ENCODE measurements around the gene CDKAL1.
A peak's percentile ranks its signal among the peaks of the same experiment; 100 is the strongest.

The CDKAL1 gene

DNA sequence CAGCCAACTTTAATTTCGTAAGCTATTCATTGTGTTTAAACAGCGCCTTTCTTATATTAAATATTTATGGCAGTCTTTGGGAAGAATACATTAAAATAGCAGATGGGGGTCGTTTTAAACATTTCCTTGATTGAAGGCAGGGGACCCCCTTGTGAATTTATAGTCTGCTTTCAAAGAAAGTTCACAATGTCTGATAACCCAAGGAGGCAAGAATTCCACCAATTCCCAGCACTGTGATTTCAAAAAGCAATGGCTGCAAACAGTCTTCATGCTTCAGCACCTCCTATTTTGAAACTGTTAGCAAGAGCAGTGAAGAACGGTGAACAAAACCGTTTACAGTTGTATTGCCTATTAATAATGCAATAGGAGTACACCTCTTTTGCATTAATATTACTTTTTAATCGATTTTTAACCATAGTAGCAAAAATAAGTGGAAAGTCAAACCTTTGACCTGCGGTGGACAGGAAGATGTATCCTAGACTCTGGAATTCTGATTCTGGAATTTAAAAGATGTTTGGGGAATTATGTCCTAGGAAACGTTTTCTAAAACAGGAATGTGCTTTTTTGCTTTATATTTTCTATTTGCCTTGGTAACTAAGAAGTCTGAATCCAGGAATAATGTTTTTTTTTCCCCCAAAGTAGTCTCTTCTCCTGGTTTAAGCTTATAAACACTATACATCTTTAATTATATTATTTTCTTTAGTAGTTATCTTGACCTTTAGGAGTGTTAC, 393.0 kb downstream of the CDKAL1 start:
- no peak for TF ChIP-seq YY1 (IDR thresholded peaks at IDR 0.05; ENCODE audit: low read depth)
- TF ChIP-seq, protein P1, sequence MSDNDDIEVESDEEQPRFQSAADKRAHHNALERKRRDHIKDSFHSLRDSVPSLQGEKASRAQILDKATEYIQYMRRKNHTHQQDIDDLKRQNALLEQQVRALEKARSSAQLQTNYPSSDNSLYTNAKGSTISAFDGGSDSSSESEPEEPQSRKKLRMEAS (IDR thresholded peaks at IDR 0.05) = no peak
- no peak for TF ChIP-seq ZBTB7A (IDR thresholded peaks at IDR 0.05; ENCODE audit: low read depth)
- no peak for TF ChIP-seq TEAD4 (IDR thresholded peaks at IDR 0.05)
- TF ChIP-seq CREB1 (IDR thresholded peaks at IDR 0.05; ENCODE audit: low read depth) = no peak
- no peak for TF ChIP-seq TCF12 (IDR thresholded peaks at IDR 0.05; ENCODE audit: low read depth)
- TF ChIP-seq, protein P2, sequence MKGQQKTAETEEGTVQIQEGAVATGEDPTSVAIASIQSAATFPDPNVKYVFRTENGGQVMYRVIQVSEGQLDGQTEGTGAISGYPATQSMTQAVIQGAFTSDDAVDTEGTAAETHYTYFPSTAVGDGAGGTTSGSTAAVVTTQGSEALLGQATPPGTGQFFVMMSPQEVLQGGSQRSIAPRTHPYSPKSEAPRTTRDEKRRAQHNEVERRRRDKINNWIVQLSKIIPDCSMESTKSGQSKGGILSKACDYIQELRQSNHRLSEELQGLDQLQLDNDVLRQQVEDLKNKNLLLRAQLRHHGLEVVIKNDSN (IDR thresholded peaks at IDR 0.05) = no peak
- no peak for TF ChIP-seq RAD21 (IDR thresholded peaks at IDR 0.05; ENCODE audit: low read depth)
- no peak for TF ChIP-seq TAF1 (IDR thresholded peaks at IDR 0.05; ENCODE audit: low read depth)
- no peak for TF ChIP-seq FOXM1 (IDR thresholded peaks at IDR 0.05; ENCODE audit: borderline replicate concordance, low read depth)
- no peak for TF ChIP-seq NFIC (IDR thresholded peaks at IDR 0.05)
- TF ChIP-seq EP300 (IDR thresholded peaks at IDR 0.05; ENCODE audit: borderline replicate concordance) = no peak
- TF ChIP-seq, protein P3, sequence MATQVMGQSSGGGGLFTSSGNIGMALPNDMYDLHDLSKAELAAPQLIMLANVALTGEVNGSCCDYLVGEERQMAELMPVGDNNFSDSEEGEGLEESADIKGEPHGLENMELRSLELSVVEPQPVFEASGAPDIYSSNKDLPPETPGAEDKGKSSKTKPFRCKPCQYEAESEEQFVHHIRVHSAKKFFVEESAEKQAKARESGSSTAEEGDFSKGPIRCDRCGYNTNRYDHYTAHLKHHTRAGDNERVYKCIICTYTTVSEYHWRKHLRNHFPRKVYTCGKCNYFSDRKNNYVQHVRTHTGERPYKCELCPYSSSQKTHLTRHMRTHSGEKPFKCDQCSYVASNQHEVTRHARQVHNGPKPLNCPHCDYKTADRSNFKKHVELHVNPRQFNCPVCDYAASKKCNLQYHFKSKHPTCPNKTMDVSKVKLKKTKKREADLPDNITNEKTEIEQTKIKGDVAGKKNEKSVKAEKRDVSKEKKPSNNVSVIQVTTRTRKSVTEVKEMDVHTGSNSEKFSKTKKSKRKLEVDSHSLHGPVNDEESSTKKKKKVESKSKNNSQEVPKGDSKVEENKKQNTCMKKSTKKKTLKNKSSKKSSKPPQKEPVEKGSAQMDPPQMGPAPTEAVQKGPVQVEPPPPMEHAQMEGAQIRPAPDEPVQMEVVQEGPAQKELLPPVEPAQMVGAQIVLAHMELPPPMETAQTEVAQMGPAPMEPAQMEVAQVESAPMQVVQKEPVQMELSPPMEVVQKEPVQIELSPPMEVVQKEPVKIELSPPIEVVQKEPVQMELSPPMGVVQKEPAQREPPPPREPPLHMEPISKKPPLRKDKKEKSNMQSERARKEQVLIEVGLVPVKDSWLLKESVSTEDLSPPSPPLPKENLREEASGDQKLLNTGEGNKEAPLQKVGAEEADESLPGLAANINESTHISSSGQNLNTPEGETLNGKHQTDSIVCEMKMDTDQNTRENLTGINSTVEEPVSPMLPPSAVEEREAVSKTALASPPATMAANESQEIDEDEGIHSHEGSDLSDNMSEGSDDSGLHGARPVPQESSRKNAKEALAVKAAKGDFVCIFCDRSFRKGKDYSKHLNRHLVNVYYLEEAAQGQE (IDR thresholded peaks at IDR 0.05; ENCODE audit: low read depth) = no peak
- TF ChIP-seq EGR1 (IDR thresholded peaks at IDR 0.05) = no peak
- no peak for TF ChIP-seq CEBPB (IDR thresholded peaks at IDR 0.05)

GRCh38 chr6:20929283-20929682, 395.0 kb downstream of the CDKAL1 start:
- no peak for TF ChIP-seq ZBTB7A (IDR thresholded peaks at IDR 0.05; ENCODE audit: low read depth)
- no peak for TF ChIP-seq EGR1 (IDR thresholded peaks at IDR 0.05)
- TF ChIP-seq CREB1 (IDR thresholded peaks at IDR 0.05; ENCODE audit: low read depth) = no peak
- TF ChIP-seq, protein P1 (IDR thresholded peaks at IDR 0.05) = no peak
- no peak for TF ChIP-seq TCF12 (IDR thresholded peaks at IDR 0.05; ENCODE audit: low read depth)
- TF ChIP-seq CEBPB (IDR thresholded peaks at IDR 0.05) = no peak
- no peak for TF ChIP-seq NFIC (IDR thresholded peaks at IDR 0.05)
- TF ChIP-seq YY1 (IDR thresholded peaks at IDR 0.05; ENCODE audit: low read depth) = no peak
- no peak for TF ChIP-seq FOXM1 (IDR thresholded peaks at IDR 0.05; ENCODE audit: borderline replicate concordance, low read depth)
- TF ChIP-seq, protein P3 (IDR thresholded peaks at IDR 0.05; ENCODE audit: low read depth) = no peak
- no peak for TF ChIP-seq EP300 (IDR thresholded peaks at IDR 0.05; ENCODE audit: borderline replicate concordance)
- TF ChIP-seq RAD21 (IDR thresholded peaks at IDR 0.05; ENCODE audit: low read depth) = no peak
- no peak for TF ChIP-seq TEAD4 (IDR thresholded peaks at IDR 0.05)
- TF ChIP-seq TAF1 (IDR thresholded peaks at IDR 0.05; ENCODE audit: low read depth) = no peak
- TF ChIP-seq, protein P2 (IDR thresholded peaks at IDR 0.05) = no peak

DNA sequence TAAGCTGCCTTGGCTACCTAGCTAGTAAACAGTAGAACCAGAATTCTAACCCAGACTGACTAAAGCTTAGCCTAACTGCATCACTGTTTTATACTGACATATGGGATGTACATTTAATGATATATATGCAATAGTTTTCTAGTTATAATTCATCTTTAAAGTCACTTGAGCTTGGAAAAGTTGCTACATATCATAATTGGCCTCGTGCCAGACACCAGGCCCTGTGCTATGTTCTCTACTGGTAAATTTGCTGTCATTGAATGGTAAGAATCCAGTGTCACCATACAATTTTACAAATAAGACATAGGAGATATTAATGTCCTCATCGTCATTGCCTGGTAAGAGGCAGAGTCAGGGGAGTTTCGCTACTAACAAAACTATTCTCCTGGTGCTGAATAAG, 396.8 kb downstream of the CDKAL1 start:
- TF ChIP-seq CREB1 (IDR thresholded peaks at IDR 0.05; ENCODE audit: low read depth) (no peak), TAF1 (IDR thresholded peaks at IDR 0.05; ENCODE audit: low read depth) (no peak), NFIC (IDR thresholded peaks at IDR 0.05) (peak; percentile 48; the same call in 1 of the 2 replicates)
- TF ChIP-seq, protein P2 (IDR thresholded peaks at IDR 0.05) = no peak

- TF ChIP-seq, protein P1 (IDR thresholded peaks at IDR 0.05) = no peak
- no peak for TF ChIP-seq CEBPB (IDR thresholded peaks at IDR 0.05)
- TF ChIP-seq EGR1 (IDR thresholded peaks at IDR 0.05) = no peak
- TF ChIP-seq FOXM1 (IDR thresholded peaks at IDR 0.05; ENCODE audit: borderline replicate concordance, low read depth) = no peak
These were observed 397.5 kb downstream of the CDKAL1 start for GRCh38 chr6:20931772-20932171.

DNA sequence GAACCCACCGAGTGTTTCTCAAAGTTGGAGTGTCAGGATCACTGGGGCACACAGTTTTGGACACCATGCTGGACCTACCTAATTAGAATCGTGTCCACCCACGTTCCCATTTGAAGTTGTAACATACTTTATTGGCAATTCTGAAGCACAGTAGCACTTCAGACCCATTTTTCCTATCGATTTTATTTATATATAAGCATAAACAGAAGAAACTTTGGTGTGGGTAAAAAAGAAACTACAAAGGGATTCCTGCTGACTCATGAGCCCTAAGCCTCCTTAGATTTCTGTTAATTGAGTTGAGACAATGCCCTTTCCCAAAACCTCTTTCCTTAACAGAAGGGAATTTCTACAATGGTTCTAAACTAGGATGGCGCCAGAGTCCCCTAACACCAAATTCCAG, 398.0 kb downstream of the CDKAL1 start:
- no peak for TF ChIP-seq TAF1 (IDR thresholded peaks at IDR 0.05; ENCODE audit: low read depth)
- no peak for TF ChIP-seq EGR1 (IDR thresholded peaks at IDR 0.05)
- no peak for TF ChIP-seq TCF12 (IDR thresholded peaks at IDR 0.05; ENCODE audit: low read depth)
- TF ChIP-seq, protein P1 (IDR thresholded peaks at IDR 0.05) = no peak
- TF ChIP-seq ZBTB7A (IDR thresholded peaks at IDR 0.05; ENCODE audit: low read depth) = no peak
- no peak for TF ChIP-seq EP300 (IDR thresholded peaks at IDR 0.05; ENCODE audit: borderline replicate concordance)
- TF ChIP-seq YY1 (IDR thresholded peaks at IDR 0.05; ENCODE audit: low read depth) = no peak
- no peak for TF ChIP-seq FOXM1 (IDR thresholded peaks at IDR 0.05; ENCODE audit: borderline replicate concordance, low read depth)
- no peak for TF ChIP-seq CEBPB (IDR thresholded peaks at IDR 0.05)
- TF ChIP-seq, protein P2 (IDR thresholded peaks at IDR 0.05) = no peak
- TF ChIP-seq NFIC (IDR thresholded peaks at IDR 0.05) = no peak
- TF ChIP-seq CREB1 (IDR thresholded peaks at IDR 0.05; ENCODE audit: low read depth) = no peak
- TF ChIP-seq TEAD4 (IDR thresholded peaks at IDR 0.05) = no peak
- no peak for TF ChIP-seq RAD21 (IDR thresholded peaks at IDR 0.05; ENCODE audit: low read depth)
- TF ChIP-seq, protein P3 (IDR thresholded peaks at IDR 0.05; ENCODE audit: low read depth) = no peak
